Measurements from ENCODE around the gene SPEN. TPM values are rescaled to one million over a fixed set of nuclear protein-coding genes. Genes with fewer than 3 reads are reported as not detected.

SPEN gene
- total RNA-seq, 1 donor, result 36.4 TPM

DNA sequence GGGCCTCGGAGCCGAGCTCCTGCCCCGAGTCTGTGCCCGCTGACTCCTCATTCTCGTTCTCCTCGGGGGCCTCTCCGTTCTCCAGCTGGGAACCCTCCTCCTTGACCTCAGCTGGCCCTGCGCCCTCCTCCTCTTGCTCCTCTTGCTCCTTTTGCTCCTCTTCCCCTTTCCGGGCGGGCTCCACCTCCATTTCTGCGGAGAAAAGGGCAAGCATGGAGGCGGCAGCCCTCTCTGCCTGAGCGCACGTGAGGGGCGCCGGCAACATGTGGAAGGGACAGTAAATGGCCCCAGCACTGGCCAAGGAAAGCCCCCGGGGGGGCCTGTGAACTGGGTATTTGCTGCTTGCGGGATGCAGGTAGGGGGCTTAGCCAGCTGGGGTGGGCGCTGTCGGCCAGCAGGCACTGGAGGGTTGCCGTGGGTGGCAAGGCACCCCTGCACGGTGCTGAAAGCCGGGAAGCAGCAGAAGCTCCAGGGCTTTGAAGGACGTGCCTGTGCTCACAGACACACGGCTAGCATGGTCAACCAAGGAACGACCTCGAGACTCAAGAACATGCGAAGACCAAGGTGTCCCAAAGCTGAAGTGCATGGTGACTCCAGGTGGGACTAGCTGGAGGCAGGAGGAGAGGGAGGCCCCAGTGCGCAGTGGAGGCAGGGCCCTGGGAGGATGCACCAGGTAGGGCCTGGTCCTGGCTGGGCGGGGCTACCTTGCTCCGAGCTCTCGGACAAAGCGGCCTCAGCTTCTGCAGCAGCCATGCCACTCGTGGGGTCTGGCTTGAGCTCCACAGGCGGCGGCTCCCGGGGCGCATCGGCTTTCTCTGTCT is 97.7 kb downstream of the SPEN start:
- no peak for DNase-seq (ENCODE audit: low read depth in 2 of 3, low spot score in 2 of 3)

DNA sequence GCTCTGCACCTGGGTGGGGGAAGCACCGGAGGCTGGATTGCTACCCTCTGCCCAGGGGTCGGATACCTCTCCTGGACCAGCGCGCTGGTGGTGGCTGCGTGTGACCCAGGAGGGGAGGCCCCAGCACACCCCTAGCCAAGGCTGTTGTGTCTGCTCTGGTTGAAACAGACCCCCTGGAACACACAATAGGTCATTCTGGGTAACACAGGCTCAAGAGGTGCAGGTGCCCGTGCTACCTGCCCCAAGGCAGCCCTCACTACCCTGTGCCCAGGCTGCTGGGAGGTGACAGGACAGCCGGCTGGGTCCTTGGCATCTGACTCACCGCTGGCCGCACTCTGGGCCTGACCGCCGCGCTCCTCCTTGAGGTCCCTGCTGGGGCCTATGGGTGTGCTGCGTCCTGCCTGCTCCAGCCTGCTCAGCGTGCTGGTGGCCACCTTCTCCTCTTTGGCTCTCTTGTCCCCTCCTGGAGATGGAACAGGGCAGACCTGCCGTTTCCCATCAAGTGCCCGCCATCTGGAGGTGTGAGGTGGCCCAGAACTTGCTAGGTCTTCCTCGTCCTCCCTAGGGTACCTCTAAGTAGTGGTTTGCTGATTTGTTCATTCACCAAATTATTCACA is 98.4 kb downstream of the SPEN start:
- DNase-seq (ENCODE audit: low read depth in 2 of 3, low spot score in 2 of 3), result no peak

DNA sequence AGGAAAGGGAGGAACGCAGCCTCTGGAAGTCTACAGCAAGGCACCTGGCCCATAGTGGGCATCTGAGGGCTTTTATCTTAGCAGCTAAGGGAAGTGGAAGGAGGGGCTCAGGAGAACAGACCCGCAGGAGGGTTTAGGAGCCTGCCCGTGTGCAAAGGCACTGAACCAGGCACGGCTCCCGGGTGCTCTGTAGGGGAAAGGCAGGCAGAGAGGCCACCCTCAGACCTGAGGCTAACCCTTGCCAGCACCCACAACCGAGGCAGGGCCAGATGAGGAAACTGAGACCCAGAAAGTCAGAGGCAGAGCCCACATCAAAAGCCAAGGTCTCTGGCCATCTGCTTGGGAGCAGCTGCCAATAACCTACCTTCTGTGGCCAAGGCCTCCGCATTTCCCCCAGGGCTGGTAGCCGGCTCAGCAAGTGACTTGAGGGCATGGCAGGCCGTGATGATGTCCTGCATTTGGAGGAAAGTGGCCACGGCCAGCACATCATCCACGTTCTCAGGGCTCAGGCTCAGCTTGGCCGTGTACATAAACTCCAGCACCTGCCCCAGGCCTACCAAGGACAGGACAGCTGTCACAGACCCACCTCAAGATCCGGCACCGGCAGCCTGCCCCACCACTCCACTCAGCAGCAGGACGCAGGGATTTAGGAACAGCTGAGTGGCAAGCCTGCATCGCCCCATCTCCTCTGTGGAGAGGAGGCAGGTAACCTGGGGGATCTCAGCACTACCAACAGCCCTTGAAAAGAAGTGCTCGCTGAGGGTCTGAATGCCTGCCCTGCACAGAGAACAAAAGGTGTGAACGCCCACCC is 99.3 kb downstream of the SPEN start:
- no peak for DNase-seq (ENCODE audit: low read depth in 2 of 3, low spot score in 2 of 3)

DNA sequence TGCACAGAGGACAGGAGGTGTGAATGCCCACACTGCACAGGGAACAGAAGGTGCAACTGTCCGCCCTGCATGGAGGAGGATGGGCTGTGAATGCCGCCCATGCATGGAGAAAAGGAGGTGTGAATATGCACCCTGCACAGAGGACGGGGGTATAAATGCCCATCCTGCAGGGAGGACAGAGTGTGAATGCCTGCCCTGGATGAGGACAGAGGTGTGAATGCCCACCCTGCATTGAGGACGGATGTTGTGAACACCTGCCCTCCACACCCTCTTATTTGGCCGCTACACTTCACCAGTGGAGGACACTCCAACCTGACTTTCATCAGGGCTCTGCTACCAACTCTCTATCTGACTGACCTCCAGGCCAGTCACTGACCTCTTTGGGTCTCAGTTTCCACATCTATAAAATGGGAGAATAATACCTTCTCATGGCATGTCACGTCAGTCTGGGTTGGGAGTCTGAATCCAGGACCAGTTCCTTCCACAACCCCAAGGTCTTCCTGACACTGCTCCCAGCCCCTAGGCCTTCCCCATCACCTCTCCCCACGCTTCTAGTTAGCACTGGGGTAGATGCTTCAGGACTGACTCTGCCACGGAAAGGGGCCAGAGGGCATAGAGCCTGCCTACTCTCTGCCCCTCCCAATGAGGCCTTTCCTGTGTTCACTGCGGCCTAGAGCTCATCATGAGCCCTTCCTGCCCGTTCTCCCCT is 100.0 kb downstream of the SPEN start:
- DNase-seq (ENCODE audit: low read depth in 2 of 3, low spot score in 2 of 3), result no peak

DNA sequence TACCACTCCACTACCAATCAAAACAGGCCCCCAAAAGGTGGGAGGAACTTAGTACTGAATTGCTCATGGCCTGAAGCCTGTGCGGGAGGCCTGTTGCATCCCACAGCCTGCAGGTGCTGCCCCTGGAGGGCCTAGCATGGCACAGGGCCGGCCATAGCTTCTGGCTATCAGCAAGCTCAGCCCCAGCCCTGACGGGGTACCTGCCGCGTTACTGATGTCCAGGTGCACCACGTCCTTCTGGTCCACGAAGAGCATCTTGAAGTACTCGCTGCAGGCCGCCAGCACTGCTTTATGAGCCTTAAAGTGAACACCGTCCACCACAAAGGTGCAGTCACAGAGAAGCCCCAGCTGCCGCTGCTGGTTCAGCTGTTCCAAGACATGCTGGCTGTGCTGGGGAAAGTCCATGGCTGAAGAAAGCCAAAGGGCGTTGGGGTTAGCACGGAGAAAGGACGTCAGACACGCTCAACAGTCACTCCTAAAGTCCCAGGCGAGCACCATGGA is 100.6 kb downstream of the SPEN start:
- DNase-seq (ENCODE audit: low read depth in 2 of 3, low spot score in 2 of 3), result no peak

DNA sequence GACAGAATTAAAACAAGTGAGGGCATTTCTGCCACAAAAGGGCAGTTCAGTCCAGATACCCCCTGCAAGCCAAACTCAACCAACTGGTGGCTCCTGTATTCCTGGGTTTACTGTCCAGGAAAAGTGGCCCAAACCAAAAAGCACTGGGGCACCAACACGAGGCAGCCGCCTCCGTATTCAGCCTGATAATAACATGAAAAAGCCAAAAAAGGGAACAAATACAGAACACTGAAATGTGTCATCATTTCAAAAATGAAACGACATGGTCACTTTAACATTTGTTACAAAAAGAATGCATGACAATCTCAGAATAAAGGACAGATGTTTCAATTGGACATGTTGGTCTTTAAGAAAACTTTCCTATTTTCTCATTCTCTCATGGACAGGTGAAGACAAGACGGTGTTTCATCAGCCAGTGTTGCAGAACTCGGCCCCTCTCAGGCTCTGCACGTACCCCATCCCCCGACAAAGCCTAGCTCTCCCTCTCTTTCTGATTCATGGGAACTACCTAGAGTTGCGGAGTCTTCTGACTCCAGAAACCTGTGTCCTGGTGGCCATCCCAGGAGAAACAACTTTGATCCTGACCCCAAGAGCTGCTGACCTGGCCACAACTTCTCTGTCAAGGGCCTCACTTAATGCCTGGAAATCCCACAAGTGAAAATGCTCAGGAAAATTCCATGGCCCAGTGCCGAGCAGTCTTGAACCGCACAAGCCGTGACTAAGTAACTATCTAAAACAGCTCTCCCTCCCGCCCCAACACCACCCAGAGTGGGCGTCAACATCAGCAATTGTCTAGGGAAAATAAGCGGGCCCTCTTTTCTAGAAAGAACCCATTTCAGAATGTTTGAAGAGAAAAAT is 101.3 kb downstream of the SPEN start:
- DNase-seq (ENCODE audit: low read depth in 2 of 3, low spot score in 2 of 3), result no peak

DNA sequence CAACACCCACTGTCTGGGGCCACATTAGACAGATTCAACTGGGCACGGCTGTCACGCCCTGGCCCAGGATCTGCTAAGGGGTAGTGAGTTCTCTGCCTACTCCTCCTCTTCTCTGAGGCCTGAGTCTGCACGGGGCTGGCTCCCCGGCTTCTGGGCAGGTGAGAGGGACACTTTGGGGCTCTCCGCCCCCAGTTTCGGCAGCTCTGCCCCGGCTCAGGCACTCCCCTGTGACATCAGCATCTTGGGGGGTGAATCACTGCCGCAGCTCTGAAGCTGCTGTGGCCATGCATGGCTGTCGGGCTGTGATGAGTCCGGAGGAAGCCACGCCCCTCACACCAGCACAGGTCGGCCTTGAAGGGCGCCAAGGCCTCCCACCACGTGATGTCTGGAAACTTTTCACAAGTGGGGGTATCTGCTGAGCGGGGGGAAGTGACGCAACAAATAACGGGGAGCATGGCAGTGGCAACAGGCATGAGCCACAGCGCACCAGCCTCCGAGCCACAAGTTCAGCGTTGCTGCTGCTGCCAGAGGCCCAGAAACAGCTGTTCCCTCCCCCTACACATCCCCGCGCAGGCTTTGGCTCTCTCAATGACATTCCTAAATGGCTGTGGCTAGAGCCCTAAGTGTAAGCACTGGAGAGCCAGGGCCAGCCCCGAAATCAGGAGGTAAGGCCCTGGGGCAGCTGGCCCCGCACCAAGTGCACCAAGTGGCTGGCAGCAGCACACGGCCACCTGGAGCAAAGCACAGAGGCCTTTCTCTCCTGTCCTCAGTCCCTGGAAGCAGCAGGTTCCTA is 102.1 kb downstream of the SPEN start:
- DNase-seq (ENCODE audit: low read depth in 2 of 3, low spot score in 2 of 3), result peak; percentile 71 to 75 (median 72)

DNA sequence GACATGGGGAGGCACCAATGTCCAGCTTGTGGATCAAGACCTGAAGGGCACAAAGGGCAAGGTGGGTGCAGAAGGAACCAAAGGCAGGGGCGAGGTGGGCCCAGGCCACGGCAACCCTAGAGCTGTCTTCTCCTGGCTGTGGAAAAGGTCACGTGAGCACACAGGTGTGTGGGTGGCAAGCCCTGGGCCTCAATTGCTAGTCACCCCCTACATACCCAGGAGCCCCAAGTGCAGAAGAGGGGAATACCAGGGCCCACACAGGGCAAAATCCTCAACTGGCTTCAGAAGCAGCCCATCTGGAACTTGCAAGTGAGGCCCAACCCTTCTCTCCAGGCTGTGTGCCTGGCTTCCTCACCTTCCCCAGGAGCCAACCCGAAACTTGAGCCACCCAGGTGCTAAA is 102.8 kb downstream of the SPEN start:
- no peak for DNase-seq (ENCODE audit: low read depth in 2 of 3, low spot score in 2 of 3)

DNA sequence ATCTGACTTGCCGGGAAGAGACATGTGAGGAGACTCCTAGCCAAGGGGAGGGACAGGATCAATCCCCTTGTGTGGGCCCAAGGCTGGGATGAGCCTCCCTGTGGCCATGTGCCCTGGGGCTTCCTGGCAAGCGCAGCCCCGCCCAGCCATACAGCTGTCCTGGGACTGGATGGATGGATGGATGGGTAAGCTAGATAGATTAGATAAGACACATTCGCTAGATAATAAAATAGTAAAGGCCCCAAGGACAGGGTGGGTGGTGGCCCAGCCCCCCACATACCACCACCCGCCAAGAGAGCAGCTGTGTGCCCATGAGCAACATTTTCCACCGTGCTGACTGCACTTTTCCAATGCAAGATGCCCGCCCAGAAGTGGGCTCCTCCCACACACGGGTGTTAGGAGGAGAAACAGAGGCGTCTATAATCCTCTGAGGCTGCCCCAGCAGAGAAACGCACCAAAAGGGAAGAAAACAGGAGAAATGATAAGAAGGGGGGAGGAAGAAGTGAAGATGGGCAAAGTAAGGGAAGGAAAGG is 103.3 kb downstream of the SPEN start:
- DNase-seq (ENCODE audit: low read depth in 2 of 3, low spot score in 2 of 3), result peak in 1 of 3 donors; percentile 44

DNA sequence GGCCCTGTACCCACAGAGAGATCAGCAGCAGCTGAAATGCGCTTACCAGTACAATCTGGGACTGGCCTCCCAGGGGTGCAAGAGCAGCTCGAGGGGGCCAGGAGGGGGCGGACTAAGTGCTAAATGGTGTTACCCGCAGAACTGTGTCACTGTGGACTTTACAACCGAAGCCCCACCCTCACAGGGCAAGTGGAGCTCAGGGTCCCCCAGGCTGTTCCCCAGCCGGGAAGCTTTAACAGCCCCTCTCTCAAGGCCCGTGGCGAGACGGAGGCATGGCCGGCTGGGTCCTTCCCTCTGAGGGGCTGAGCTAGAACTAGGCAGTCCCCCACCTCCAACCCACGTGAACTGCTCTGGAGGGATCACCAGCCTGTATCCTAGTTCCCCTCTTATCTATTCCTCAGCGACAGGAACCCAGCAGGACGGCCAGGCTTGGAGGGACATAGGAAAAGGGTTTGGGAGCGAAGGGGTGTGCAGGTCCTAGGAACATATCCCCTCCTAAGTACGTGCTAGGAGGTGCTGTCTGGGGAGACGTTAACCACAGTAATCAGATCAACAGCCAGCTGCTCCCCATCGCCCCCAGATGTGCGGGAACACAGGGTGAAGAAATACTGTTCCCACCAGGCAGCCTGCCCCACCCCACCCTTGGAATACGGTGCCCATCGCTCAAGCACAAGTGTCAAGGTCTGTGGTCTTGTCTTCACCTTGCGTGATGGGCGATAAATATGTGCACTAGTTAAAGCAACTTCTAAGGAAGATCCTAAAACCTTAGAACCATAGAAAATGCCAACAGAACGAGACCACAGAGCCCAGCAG is 104.0 kb downstream of the SPEN start:
- DNase-seq (ENCODE audit: low read depth in 2 of 3, low spot score in 2 of 3), result peak in 1 of 3 donors; percentile 18

DNA sequence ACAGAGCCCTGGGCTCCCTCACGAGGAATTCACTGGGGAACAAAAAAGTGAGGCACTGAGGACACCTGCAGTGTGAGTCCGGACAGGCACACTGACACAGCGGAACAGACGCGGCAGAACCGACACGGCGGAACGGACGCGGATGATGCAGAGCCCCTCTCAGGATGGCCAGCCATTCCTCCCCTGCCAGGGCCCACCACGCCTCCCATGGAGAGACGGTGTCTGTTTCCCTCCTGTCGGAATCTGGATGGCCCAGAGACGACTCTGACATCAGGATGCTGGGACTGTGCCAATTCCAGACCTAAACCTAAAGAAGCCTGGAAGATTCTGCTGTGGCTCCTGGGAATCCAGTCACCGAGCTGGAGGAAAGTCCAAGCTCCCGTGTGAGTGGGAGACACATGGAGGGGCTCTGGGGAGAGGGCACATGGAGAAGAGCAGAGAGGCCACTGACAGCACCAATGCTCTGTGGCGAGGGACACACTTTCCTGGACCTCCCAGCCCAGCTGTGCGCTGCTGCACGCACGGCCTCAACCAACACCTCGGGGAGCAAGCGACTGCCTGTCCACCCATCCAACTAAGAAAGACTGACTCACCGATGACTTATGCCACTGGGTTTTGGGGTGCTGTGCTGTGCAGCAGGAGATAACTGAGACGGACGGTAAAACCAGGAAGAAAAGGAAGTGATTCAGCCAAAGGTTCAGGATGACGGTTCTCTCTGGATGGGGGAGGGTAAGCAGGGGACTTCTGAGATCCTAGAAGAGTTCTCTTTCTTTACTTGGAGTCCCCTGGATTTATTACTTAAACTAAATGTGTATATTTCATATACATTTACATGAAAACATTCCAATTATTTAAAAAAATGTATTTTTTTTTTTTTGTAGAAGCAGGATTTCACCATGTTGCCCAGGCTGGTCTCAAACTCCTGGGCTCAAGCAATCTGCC is 105.1 kb downstream of the SPEN start:
- peak in 2 of 3 donors; percentile 66 to 90 for DNase-seq (ENCODE audit: low read depth in 2 of 3, low spot score in 2 of 3)

DNA sequence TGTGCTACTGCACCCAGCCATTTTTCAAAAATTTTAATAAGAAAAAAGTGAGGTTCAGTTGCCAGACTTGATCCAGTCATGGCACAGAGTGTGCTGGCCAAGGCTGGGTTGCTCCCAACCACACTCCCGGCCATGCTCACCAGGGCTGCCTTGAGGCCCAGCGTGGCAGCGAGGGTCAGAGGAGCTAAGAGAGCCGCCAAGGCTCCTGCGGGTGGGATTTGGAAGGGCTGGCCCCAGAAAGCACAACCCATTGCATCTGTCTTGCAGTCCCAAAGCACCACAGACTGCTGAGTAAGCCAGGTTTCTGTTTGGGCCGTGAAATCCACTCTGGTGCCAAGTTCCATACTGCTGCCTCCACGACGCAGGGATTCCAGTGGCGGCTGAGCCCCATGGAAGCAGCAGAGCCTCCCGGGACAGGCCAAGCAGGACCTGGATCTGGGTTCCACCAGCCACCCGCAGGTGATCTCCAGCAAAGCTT is 105.8 kb downstream of the SPEN start:
- no peak for DNase-seq (ENCODE audit: low read depth in 2 of 3, low spot score in 2 of 3)

DNA sequence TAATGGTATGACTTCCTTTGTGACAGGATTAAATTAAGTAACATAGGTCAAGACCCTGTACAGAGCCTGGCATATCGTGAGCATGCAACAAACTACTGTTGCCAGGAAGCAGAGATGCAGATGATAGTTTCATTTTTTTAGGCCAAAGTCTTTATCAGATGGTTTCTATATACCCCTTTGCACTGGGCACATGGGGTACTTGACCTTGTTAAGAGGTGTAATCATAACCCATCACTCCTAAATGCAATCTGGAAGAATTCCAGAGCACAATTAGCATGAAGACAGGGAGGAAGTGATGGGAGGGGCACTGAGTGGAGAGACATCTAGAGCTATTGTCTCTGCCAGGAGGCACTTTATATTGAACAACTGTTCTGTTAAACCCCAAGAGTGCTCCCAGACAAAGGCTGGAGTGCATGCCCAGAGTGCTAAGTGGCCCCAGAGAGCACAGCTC is 106.3 kb downstream of the SPEN start:
- no peak for DNase-seq (ENCODE audit: low read depth in 2 of 3, low spot score in 2 of 3)

DNA sequence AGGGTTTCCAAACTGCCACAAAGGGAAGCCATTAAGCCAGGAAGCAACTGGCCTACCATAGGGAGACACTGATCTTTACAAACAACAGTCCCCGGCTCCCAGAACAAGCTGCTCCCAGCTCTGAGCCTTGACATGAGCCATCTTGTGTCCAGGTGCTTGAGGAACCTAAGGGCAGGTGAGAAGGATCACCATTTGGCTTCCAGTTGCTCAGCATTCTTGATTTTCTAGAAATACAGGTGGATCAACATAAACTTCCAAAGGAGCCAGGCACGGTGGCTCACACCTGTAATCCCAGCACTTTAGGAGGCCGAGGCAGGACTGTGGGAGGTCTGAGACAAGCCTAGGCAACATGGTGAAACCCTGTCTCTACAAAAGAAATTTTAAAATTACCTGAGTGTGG is 106.8 kb downstream of the SPEN start:
- no peak for DNase-seq (ENCODE audit: low read depth in 2 of 3, low spot score in 2 of 3)

DNA sequence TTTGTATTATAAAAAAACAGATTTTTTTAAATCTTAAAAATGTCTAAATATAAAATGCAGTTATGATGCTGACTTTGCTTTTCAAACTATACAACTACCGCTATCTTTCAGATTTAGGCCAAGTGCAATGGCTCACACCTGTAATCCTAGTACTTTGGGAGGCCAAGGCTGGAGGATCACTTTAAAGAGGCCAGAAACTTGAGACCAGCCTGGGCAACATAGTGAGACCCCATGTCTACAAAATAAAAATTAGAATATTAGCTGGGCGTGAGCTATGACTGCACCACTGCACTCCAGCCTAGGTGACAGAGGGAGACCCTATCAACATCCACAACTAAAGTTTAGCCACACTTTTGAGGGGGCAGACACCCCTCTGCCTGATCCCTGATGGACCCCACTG is 108.0 kb downstream of the SPEN start:
- no peak for DNase-seq (ENCODE audit: low read depth in 2 of 3, low spot score in 2 of 3)

DNA sequence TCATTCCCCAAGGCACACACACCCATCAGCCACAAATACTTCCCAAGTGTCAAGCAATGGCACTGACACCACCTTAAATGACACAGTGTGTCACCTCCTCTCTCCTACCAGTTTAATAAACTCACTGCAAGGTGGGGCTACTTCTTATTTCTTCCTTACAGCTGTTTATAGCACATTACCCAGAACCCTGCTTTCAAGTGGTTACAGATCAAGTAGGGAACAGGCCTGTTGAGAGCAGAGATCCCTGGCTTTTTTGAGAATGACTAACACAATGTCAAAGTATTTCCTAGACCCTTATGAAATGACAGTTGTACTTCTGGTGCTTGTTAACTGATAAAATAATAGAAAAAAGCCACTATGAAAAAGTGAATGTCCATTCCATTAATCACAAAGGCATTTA is 108.6 kb downstream of the SPEN start:
- peak in 1 of 3 donors; percentile 27 for DNase-seq (ENCODE audit: low read depth in 2 of 3, low spot score in 2 of 3)

All from hematopoietic multipotent progenitor cell (in vitro differentiated cells).